B cell (primary cell): ENCODE data around the gene PKNOX2. TPM values are rescaled to one million over a fixed set of nuclear protein-coding genes. Genes with fewer than 3 reads are reported as not detected.

Experiments used
- ATAC-seq: fragments of 200-7000 bp; cut with Tn5 transposase; one replicate; pipeline ENCODE4 v1.10.0; 2021; ENCODE audit warnings: low read depth, mild to moderate bottlenecking, moderate number of reproducible peaks, moderate library complexity
- CTCF ChIA-PET: fragments of 350-600 bp; sonication (Branson Sonifier 250); formaldehyde crosslinking; loops from one replicate; lab custom pipeline; 2021; ENCODE audit warnings: antibody characterized with exemption, inconsistent platforms; lab: Charles Lee
- POLR2A ChIA-PET: fragments of 350-600 bp; sonication (Branson Sonifier 250); formaldehyde crosslinking; loops from one replicate; lab custom pipeline; 2021; ENCODE audit warnings: antibody characterized with exemption; lab: Charles Lee
- DNase-seq: peaks from one replicate; pipeline ENCODE4 v3.0.0; 2013
- H2AFZ ChIP-seq: 2 replicates; pipeline ENCODE4 v1.6.1; 2012; ENCODE audit warnings: mild to moderate bottlenecking, low read depth, low read length; ENCODE audit not compliant: insufficient read depth, poor library complexity, severe bottlenecking
- H3K27ac ChIP-seq, 2 donors: 1 replicate in 1 of 2; 2 replicates in 1 of 2; pipeline ENCODE4 v1.5.1; 2012 to 2013; ENCODE audit warnings: low read length in 2 of 2, mild to moderate bottlenecking in 2 of 2, moderate library complexity in 1 of 2
- H3K27me3 ChIP-seq, 4 experiments: fragments of 200-600 bp in 1 of 4; sonication (generic) in 1 of 4; replicated peaks in 1 of 4; 1 replicate in 2 of 4; 2 replicates in 2 of 4; pipeline versions ENCODE4 v1.6.1 to v1.7.0; 2013 to 2016; ENCODE audit warnings: low read length in 3 of 4, mild to moderate bottlenecking in 2 of 4, mixed read lengths in 1 of 4, moderate library complexity in 1 of 4; ENCODE audit not compliant: insufficient read depth in 4 of 4, control insufficient read depth in 3 of 4; ENCODE audit errors: control extremely low read depth in 1 of 4
- H3K36me3 ChIP-seq, 2 experiments: replicated peaks in 1 of 2; 1 replicate in 1 of 2; 2 replicates in 1 of 2; pipeline versions ENCODE4 v1.6.1 to v1.7.1; 2013; ENCODE audit warnings: low read length in 1 of 2; ENCODE audit not compliant: insufficient read depth in 2 of 2, control insufficient read depth in 1 of 2; ENCODE audit errors: control extremely low read depth in 1 of 2, extremely low read depth in 1 of 2
- H3K4me1 ChIP-seq, 2 donors: fragments of 200-600 bp in 1 of 2; sonication (generic) in 1 of 2; 1 replicate in 1 of 2; 2 replicates in 1 of 2; pipeline versions ENCODE4 v1.5.1 to v1.6.1; 2013 to 2017; ENCODE audit warnings: low read length in 2 of 2; ENCODE audit not compliant: control insufficient read depth in 2 of 2, insufficient read depth in 2 of 2
- H3K4me2 ChIP-seq: replicated peaks from 2 replicates; pipeline ENCODE3; 2012; ENCODE audit warnings: mild to moderate bottlenecking, low read depth, low read length; ENCODE audit not compliant: poor library complexity, severe bottlenecking
- H3K4me3 ChIP-seq, 5 experiments: fragments of 200-600 bp in 1 of 5; sonication (generic) in 1 of 5; 1 replicate in 3 of 5; 2 replicates in 2 of 5; pipeline versions ENCODE4 v1.5.1 to v1.7.0; 2011 to 2016; ENCODE audit warnings: low read length in 4 of 5, mild to moderate bottlenecking in 4 of 5, low read depth in 2 of 5, control low read depth in 1 of 5, moderate library complexity in 1 of 5; ENCODE audit not compliant: insufficient read depth in 1 of 5; ENCODE audit errors: control extremely low read depth in 1 of 5, extremely low read depth in 1 of 5
- H3K79me2 ChIP-seq: fragments of 200-600 bp; sonication (generic); one replicate; pipeline ENCODE4 v1.6.0; 2016; ENCODE audit warnings: low read length; ENCODE audit not compliant: control insufficient read depth, insufficient read depth
- H3K9ac ChIP-seq: fragments of 200-600 bp; sonication (generic); 2 replicates; pipeline ENCODE4 v1.6.1; 2017; ENCODE audit warnings: mild to moderate bottlenecking, low read length, moderate library complexity
- H3K9me3 ChIP-seq, 3 donors: one replicate each; pipeline versions ENCODE4 v1.6.1 to v1.7.1; 2013; ENCODE audit warnings: low read length in 2 of 3; ENCODE audit not compliant: control insufficient read depth in 2 of 3, insufficient read depth in 1 of 3; ENCODE audit errors: control extremely low read depth in 1 of 3
- H4K20me1 ChIP-seq: 2 replicates; pipeline ENCODE4 v1.6.0; 2012; ENCODE audit warnings: mild to moderate bottlenecking, low read length; ENCODE audit not compliant: insufficient read depth, control insufficient read depth, poor library complexity, severe bottlenecking
- H3K27ac Mint-ChIP-seq: one replicate; pipeline ENCODE4 v1.8.0; 2021; ENCODE audit warnings: mixed read lengths
- H3K27me3 Mint-ChIP-seq: one replicate; pipeline ENCODE4 v1.8.0; 2021; ENCODE audit warnings: mixed read lengths
- H3K4me1 Mint-ChIP-seq: one replicate; pipeline ENCODE4 v1.8.0; 2021; ENCODE audit warnings: mixed read lengths
- H3K4me3 Mint-ChIP-seq: one replicate; pipeline ENCODE4 v1.8.0; 2021; ENCODE audit warnings: mixed read lengths
- H3K9me3 Mint-ChIP-seq: one replicate; pipeline ENCODE4 v1.8.0; 2022; ENCODE audit warnings: mixed read lengths; ENCODE audit not compliant: insufficient read depth
- CTCF ChIP-seq: fragments of 200-600 bp; IDR thresholded peaks from one replicate; pipeline ENCODE4 v1.8.0; 2022; ENCODE audit warnings: antibody characterized with exemption, mild to moderate bottlenecking
- EZH2 ChIP-seq: IDR thresholded peaks from 2 replicates; pipeline ENCODE4 v1.6.1; 2012; ENCODE audit warnings: borderline replicate concordance, low read depth, mild to moderate bottlenecking, moderate library complexity, low read length; ENCODE audit not compliant: insufficient read depth, poor library complexity, severe bottlenecking
- WGBS: methylation state at CpG from one replicate; pipeline ENCODE4 v1.1.5; 2013; ENCODE audit warnings: missing lambda C conversion rate; ENCODE audit not compliant: insufficient coverage; 5-methylcytosine and 5-hydroxymethylcytosine counted together
- intact Hi-C: fragments of 100-400 bp; cut with micrococcal nuclease; formaldehyde crosslinking; loops from one replicate; pipeline ENCODE4 v1.10.0; 2022
- polyA plus RNA-seq: library from polyadenylated mRNA; depleted of rRNA; stranded (reverse); fragments of >200 nt; gene quantifications from 2 replicates; pipeline ENCODE4 v1.2.3, GENCODE V29; 2012
- total RNA-seq, 2 donors: library from RNA; stranded (reverse); fragments of 120-200 nt in 1 of 2; gene quantifications; 1 replicate in 1 of 2; 2 replicates in 1 of 2; pipeline versions ENCODE4 v1.2.3 to v1.2.4, GENCODE V29; 2013 to 2022

PKNOX2 gene
- total and polyA plus RNA-seq, 2 donors (not counting 1 experiment from before 2014, with no cell fraction given), result not detected

GRCh38 chr11:125301346-125301745 is 136.8 kb downstream of the PKNOX2 start:
- WGBS, result no CpG with 5 or more reads among the region's 3 CpGs
- CTCF ChIA-PET, result no interaction called here
- H3K27ac Mint-ChIP-seq, result no peak overlapping the region

GRCh38 chr11:125303186-125303585 is 138.6 kb downstream of the PKNOX2 start:
- Mint-ChIP-seq H3K9me3 (no peaks in the 10 kb centered on the region), H3K4me3 (no peak overlapping the region), H3K27me3 (peaks cover 7% of the 10 kb centered on the region), H3K4me1 (no peaks in the 10 kb centered on the region), H3K27ac (no peak overlapping the region)
- no peak overlapping the region for H3K27ac ChIP-seq
- ChIA-PET CTCF (no interaction called here), POLR2A (no interaction called here)
- no peaks in the 10 kb centered on the region for H4K20me1 ChIP-seq
- peaks cover 0 to 4% (median 0%) of the 10 kb centered on the region in 3 donors for H3K9me3 ChIP-seq
- DNase-seq (no peak), ATAC-seq (no peak)
- H3K27me3 ChIP-seq, result no peaks in the 10 kb centered on the region
- TF ChIP-seq EZH2, result no peak
- TF ChIP-seq CTCF, result no peak
- no peak overlapping the region for H3K9ac ChIP-seq
- WGBS, result 100% methylated on average over 2 of the region's 5 CpGs
- intact Hi-C loops, result no loop called here
- H3K36me3 ChIP-seq, result no peaks in the 10 kb centered on the region
- H3K4me1 ChIP-seq, result no peaks in the 10 kb centered on the region
- H3K79me2 ChIP-seq, result no peaks in the 10 kb centered on the region
- H3K4me3 ChIP-seq, result no peak overlapping the region
- H3K4me2 ChIP-seq, result no peak overlapping the region
- H2AFZ ChIP-seq, result no peak overlapping the region

More at GRCh38 chr11:125301346-125301745, 136.8 kb downstream of the PKNOX2 start:
- peaks cover 0 to 4% (median 0%) of the 10 kb centered on the region in 3 donors for H3K9me3 ChIP-seq
- H3K9me3 Mint-ChIP-seq, result no peaks in the 10 kb centered on the region
- no peak overlapping the region for H3K9ac ChIP-seq
- POLR2A ChIA-PET, result no interaction called here
- no peak overlapping the region for H3K4me2 ChIP-seq
- H3K79me2 ChIP-seq, result no peaks in the 10 kb centered on the region
- H3K4me1 ChIP-seq, result no peaks in the 10 kb centered on the region
- no peak for DNase-seq
- H4K20me1 ChIP-seq, result no peaks in the 10 kb centered on the region
- H3K27me3 ChIP-seq, result no peaks in the 10 kb centered on the region
- no peaks in the 10 kb centered on the region for H3K36me3 ChIP-seq
- intact Hi-C loops, result no loop called here
- no peaks in the 10 kb centered on the region for H3K4me1 Mint-ChIP-seq
- H3K4me3 Mint-ChIP-seq, result no peak overlapping the region
- ATAC-seq, result no peak
- H3K4me3 ChIP-seq, result no peak overlapping the region
- no peak overlapping the region for H2AFZ ChIP-seq
- no peak for TF ChIP-seq EZH2
- TF ChIP-seq CTCF, result no peak
- peaks cover under 1% of the 10 kb centered on the region for H3K27me3 Mint-ChIP-seq
- no peak overlapping the region for H3K27ac ChIP-seq
